Endothelial cell of umbilical vein (primary cell): ENCODE measurements around the gene LMF1. TPM values are rescaled to one million over a fixed set of nuclear protein-coding genes. Genes with fewer than 3 reads are reported as not detected.

Experiments
- BruUV-seq: library from RNA; stranded (reverse); fragments of 400-500 nt; replicated peaks from 2 replicates; lab custom pipeline; 2021; lab: Mats Ljungman, UMichigan
- CTCF ChIA-PET: fragments of 300-600, 350-600 bp; sonication (Branson Sonifier 250); formaldehyde crosslinking; loops from one replicate; lab custom pipeline; 2021; ENCODE audit warnings: antibody characterized with exemption, inconsistent platforms; lab: Charles Lee
- POLR2A ChIA-PET: fragments of 300-600, 350-600 bp; sonication (Branson Sonifier 250); formaldehyde crosslinking; loops from one replicate; lab custom pipeline; 2021; ENCODE audit warnings: antibody characterized with exemption, inconsistent platforms; lab: Charles Lee
- DNase-seq: peaks from one replicate; pipeline ENCODE4 v3.0.0-alpha.2; 2011; ENCODE audit warnings: low read depth, low spot score
- FAIRE-seq: peaks from 2 replicates; lab custom pipeline; 2011; peaks lifted over from hg19 to GRCh38; lab: Jason Lieb, UNC
- H2AFZ ChIP-seq: 2 replicates; pipeline ENCODE4 v1.6.0; 2012; ENCODE audit warnings: low read depth, low read length, control low read depth, inconsistent platforms
- H3K27ac ChIP-seq: 2 replicates; pipeline ENCODE4 v1.5.1; 2011; ENCODE audit warnings: low read depth, mild to moderate bottlenecking, control low read depth, low read length, moderate library complexity; ENCODE audit not compliant: insufficient read depth
- H3K27me3 ChIP-seq, 2 experiments: 2 replicates each; pipeline versions ENCODE4 v1.6.0 to v1.6.1; 2011; ENCODE audit warnings: low read length in 2 of 2, mixed read lengths in 1 of 2; ENCODE audit not compliant: control insufficient read depth in 2 of 2, insufficient read depth in 2 of 2
- H3K36me3 ChIP-seq, 2 experiments: 2 replicates in 1 of 2; 3 replicates in 1 of 2; pipeline ENCODE4 v1.5.1; 2011; ENCODE audit warnings: low read length in 2 of 2, mild to moderate bottlenecking in 1 of 2, moderate library complexity in 1 of 2; ENCODE audit not compliant: control insufficient read depth in 2 of 2, insufficient read depth in 2 of 2; ENCODE audit errors: extremely low read depth in 1 of 2
- H3K4me1 ChIP-seq: 3 replicates; pipeline ENCODE4 v1.5.1; 2011; ENCODE audit warnings: mild to moderate bottlenecking, low read length; ENCODE audit not compliant: control insufficient read depth, insufficient read depth; ENCODE audit errors: extremely low read depth
- H3K4me2 ChIP-seq: 2 replicates; pipeline ENCODE4 v1.6.1; 2011; ENCODE audit warnings: low read length, control low read depth, mixed read lengths; ENCODE audit not compliant: insufficient read depth
- H3K4me3 ChIP-seq, 3 experiments: fragments of 200-600 bp in 1 of 3; sonication (generic), shearing (Covaris generic) in 1 of 3; replicated peaks in 1 of 3; 2 replicates each; pipeline ENCODE4 v1.5.1; 2011 to 2016; ENCODE audit warnings: control low read depth in 3 of 3, low read length in 3 of 3, mild to moderate bottlenecking in 2 of 3, inconsistent platforms in 1 of 3, low read depth in 1 of 3, moderate library complexity in 1 of 3; ENCODE audit not compliant: insufficient read depth in 1 of 3
- H3K79me2 ChIP-seq: 2 replicates; pipeline ENCODE4 v1.6.0; 2012; ENCODE audit warnings: low read length, inconsistent platforms; ENCODE audit not compliant: control insufficient read depth, insufficient read depth
- H3K9ac ChIP-seq: replicated peaks from 2 replicates; pipeline ENCODE3; 2011; ENCODE audit warnings: low read length, control low read depth; ENCODE audit not compliant: insufficient read depth; ENCODE audit errors: extremely low read depth
- H3K9me1 ChIP-seq: replicated peaks from 3 replicates; pipeline ENCODE4 v1.6.0; 2011; ENCODE audit warnings: mild to moderate bottlenecking, low read length; ENCODE audit not compliant: control insufficient read depth, insufficient read depth; ENCODE audit errors: extremely low read depth
- H3K9me3 ChIP-seq: replicated peaks from 2 replicates; pipeline ENCODE4 v1.5.1; 2012; ENCODE audit warnings: low read length, inconsistent platforms; ENCODE audit not compliant: control insufficient read depth, insufficient read depth
- H4K20me1 ChIP-seq: replicated peaks from 2 replicates; pipeline ENCODE3; 2011; ENCODE audit warnings: mild to moderate bottlenecking, low read length; ENCODE audit not compliant: control insufficient read depth, insufficient read depth; ENCODE audit errors: extremely low read depth
- EZH2 ChIP-seq: IDR thresholded peaks from 2 replicates; pipeline ENCODE4 v1.6.1; 2012; ENCODE audit warnings: borderline replicate concordance, low read depth, mild to moderate bottlenecking, moderate library complexity, low read length, inconsistent platforms; ENCODE audit not compliant: severe bottlenecking
- FOS ChIP-seq: IDR thresholded peaks from 2 replicates; pipeline ENCODE4 v1.6.1; 2011; ENCODE audit warnings: mild to moderate bottlenecking, low read length, moderate library complexity, borderline replicate concordance; ENCODE audit not compliant: insufficient read depth
- GATA2 ChIP-seq: IDR thresholded peaks from 2 replicates; pipeline ENCODE4 v1.7.0; 2011; ENCODE audit warnings: low read depth, mild to moderate bottlenecking, moderate library complexity, mixed read lengths, low read length; ENCODE audit not compliant: insufficient read length, insufficient read depth
- JUN ChIP-seq: IDR thresholded peaks from 2 replicates; pipeline ENCODE4 v1.6.1; 2011; ENCODE audit warnings: borderline replicate concordance, low read depth; ENCODE audit not compliant: insufficient read length, insufficient read depth
- MAX ChIP-seq: IDR thresholded peaks from 2 replicates; pipeline ENCODE4 v1.6.1; 2011; ENCODE audit not compliant: insufficient read depth, insufficient read length
- MYC ChIP-seq: IDR thresholded peaks from one replicate; pipeline ENCODE4 v1.6.1; 2011; ENCODE audit warnings: mild to moderate bottlenecking, low read depth, low read length
- POLR2A ChIP-seq: IDR thresholded peaks from 2 replicates; pipeline ENCODE4 v1.6.1; 2012; ENCODE audit warnings: low read depth, mild to moderate bottlenecking, control low read depth, low read length
- POLR2AphosphoS5 ChIP-seq: IDR thresholded peaks from 2 replicates; pipeline ENCODE4 v1.6.1; 2012; ENCODE audit warnings: low read depth, mild to moderate bottlenecking, control low read depth, low read length, moderate library complexity; ENCODE audit not compliant: insufficient read depth
- dilution Hi-C: fragments of 300-500 bp; cut with MboI; formaldehyde crosslinking; loops from one replicate; pipeline ENCODE4 v1.15.0; 2019; ENCODE audit warnings: low sequenced_read_pairs; ENCODE audit not compliant: extremely low pct_ligation_motif_present
- intact Hi-C: fragments of 100-400 bp; cut with micrococcal nuclease; formaldehyde crosslinking; loops from one replicate; pipeline ENCODE4 v1.10.0; 2022
- polyA plus RNA-seq, 4 experiments: library from polyadenylated mRNA; depleted of rRNA in 3 of 4; stranded (reverse) in 3 of 4; unstranded in 1 of 4; fragments of >200 nt; gene quantifications; 2 replicates each; pipeline versions ENCODE4 v1.2.1 to v1.2.3, GENCODE V29; 2011 to 2012; ENCODE audit warnings: missing spikeins in 1 of 4
- total RNA-seq: library from RNA; stranded (reverse); gene quantifications from 2 replicates; pipeline ENCODE4 v1.2.3, GENCODE V29; 2021
- TF ChIP-seq, protein P1 (sequence below), 2 donors: IDR thresholded peaks; 1 replicate in 1 of 2; 2 replicates in 1 of 2; pipeline ENCODE4 v1.5.1; 2011; ENCODE audit warnings: low read length in 2 of 2, mild to moderate bottlenecking in 2 of 2, moderate library complexity in 2 of 2, control low read depth in 1 of 2, inconsistent platforms in 1 of 2, low read depth in 1 of 2; ENCODE audit not compliant: insufficient read depth in 1 of 2; ENCODE audit errors: extremely low read depth in 1 of 2

Gene LMF1
- total and polyA plus RNA-seq, 2 donors (not counting 3 experiments of a cell fraction or from before 2014, with no cell fraction given) = 17.8 TPM

DNA sequence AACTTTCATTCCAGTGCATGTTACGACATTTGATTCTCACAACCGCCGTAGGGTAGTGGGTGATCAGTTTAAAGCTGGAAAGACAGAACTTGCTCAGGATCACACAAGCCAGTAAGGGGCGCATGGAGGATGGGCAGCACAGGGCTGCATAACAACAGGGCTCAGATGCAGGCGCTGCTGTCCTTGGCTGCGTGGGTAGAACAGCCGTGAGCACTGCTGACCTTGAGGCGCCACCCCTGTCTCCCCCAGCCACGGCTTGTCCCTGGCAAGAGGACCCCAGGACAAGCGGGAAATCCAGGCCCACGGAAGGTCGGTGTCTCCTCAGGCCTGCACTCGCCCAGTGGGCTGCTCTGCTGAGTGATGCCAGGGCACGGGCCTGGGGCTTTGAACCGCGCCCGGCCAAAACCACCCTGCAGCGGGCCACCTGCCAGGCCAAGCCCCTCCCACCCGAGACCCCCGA, 84.7 kb downstream of the LMF1 start:
- ChIA-PET POLR2A (no interaction called here), CTCF (interaction anchor here (1.7 kb wide), 1 partner anchor 171 kb away, joined by 5 read pairs; no protein-coding TSS in a partner anchor)
- dilution Hi-C loops = no loop called here

More for the DNA sequence above, 84.7 kb downstream of the LMF1 start:
- H3K27me3 ChIP-seq = no peaks in the 10 kb centered on the region
- H3K4me3 ChIP-seq = no peak overlapping the region
- TF ChIP-seq POLR2A = no peak
- no peak for TF ChIP-seq POLR2AphosphoS5
- TF ChIP-seq JUN = no peak
- TF ChIP-seq, protein P1, sequence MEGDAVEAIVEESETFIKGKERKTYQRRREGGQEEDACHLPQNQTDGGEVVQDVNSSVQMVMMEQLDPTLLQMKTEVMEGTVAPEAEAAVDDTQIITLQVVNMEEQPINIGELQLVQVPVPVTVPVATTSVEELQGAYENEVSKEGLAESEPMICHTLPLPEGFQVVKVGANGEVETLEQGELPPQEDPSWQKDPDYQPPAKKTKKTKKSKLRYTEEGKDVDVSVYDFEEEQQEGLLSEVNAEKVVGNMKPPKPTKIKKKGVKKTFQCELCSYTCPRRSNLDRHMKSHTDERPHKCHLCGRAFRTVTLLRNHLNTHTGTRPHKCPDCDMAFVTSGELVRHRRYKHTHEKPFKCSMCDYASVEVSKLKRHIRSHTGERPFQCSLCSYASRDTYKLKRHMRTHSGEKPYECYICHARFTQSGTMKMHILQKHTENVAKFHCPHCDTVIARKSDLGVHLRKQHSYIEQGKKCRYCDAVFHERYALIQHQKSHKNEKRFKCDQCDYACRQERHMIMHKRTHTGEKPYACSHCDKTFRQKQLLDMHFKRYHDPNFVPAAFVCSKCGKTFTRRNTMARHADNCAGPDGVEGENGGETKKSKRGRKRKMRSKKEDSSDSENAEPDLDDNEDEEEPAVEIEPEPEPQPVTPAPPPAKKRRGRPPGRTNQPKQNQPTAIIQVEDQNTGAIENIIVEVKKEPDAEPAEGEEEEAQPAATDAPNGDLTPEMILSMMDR (IDR thresholded peaks at IDR 0.05; ENCODE audit: extremely low read depth in 1 of 2, insufficient read depth in 1 of 2, low read depth in 1 of 2, low read length in 2 of 2) = no peak
- no peak for TF ChIP-seq MAX
- TF ChIP-seq GATA2 = no peak
- TF ChIP-seq FOS = no peak
- TF ChIP-seq EZH2 = no peak
- no peak for TF ChIP-seq MYC
- no peaks in the 10 kb centered on the region for H4K20me1 ChIP-seq
- H3K9ac ChIP-seq = no peak overlapping the region
- H3K36me3 ChIP-seq = no peaks in the 10 kb centered on the region
- H3K4me2 ChIP-seq = no peak overlapping the region
- BruUV-seq = no TSS peak
- H2AFZ ChIP-seq = no peak overlapping the region
- FAIRE-seq = no peak
- intact Hi-C loops = no loop called here
- H3K9me3 ChIP-seq = no peaks in the 10 kb centered on the region
- no peaks in the 10 kb centered on the region for H3K4me1 ChIP-seq
- DNase-seq = peak; percentile 26
- no peaks in the 10 kb centered on the region for H3K9me1 ChIP-seq
- H3K79me2 ChIP-seq = no peaks in the 10 kb centered on the region
- H3K27ac ChIP-seq = no peak overlapping the region
